Stomach (tissue), 9 donors: ENCODE data around the gene CORO1C. TPM values are rescaled to one million over a fixed set of nuclear protein-coding genes. Genes with fewer than 3 reads are reported as not detected.

Experiments used
- DNase-seq, 2 donors: peaks; one replicate each; pipeline versions ENCODE4 v3.0.0 to v3.0.0-alpha.2; 2013 to 2019
- H3K27ac ChIP-seq, 5 donors: fragments of 200-600 bp in 4 of 5; sonication (generic) in 4 of 5; one replicate each; pipeline ENCODE4 v1.5.1; 2013 to 2019; ENCODE audit warnings: mild to moderate bottlenecking in 1 of 5, moderate library complexity in 1 of 5
- H3K27me3 ChIP-seq, 3 donors: fragments of 200-600 bp; sonication (generic); one replicate each; pipeline ENCODE4 v1.5.1; 2017 to 2019; ENCODE audit warnings: mixed run types in 1 of 3
- H3K36me3 ChIP-seq, 4 donors: fragments of 200-600 bp; sonication (generic); 1 replicate in 3 of 4; 2 replicates in 1 of 4; pipeline ENCODE4 v1.5.1; 2016 to 2019
- H3K4me1 ChIP-seq, 4 donors: fragments of 200-600 bp; sonication (generic); one replicate each; pipeline ENCODE4 v1.5.1; 2016 to 2019
- H3K4me3 ChIP-seq, 4 donors: fragments of 200-600 bp; sonication (generic) in 3 of 4; one replicate each; pipeline ENCODE4 v1.5.1; 2016 to 2019; ENCODE audit warnings: mild to moderate bottlenecking in 1 of 4
- H3K9me3 ChIP-seq, 4 donors: fragments of 200-600 bp; sonication (generic); one replicate each; pipeline ENCODE4 v1.5.1; 2016 to 2019
- CTCF ChIP-seq, 7 experiments: fragments of 450-650 bp in 4 of 7; fragments of 200-600 bp in 3 of 7; sonication (generic) in 3 of 7; IDR thresholded peaks; one replicate each; pipeline ENCODE4 v1.5.1; 2016 to 2019; ENCODE audit warnings: antibody characterized with exemption in 7 of 7, control low read depth in 2 of 7, mild to moderate bottlenecking in 1 of 7
- EP300 ChIP-seq: sonication (generic); formaldehyde crosslinking; IDR thresholded peaks from one replicate; pipeline ENCODE4 v1.6.1; 2017; ENCODE audit warnings: antibody characterized with exemption
- POLR2A ChIP-seq, 4 donors: fragments of 450-650 bp; IDR thresholded peaks; one replicate each; pipeline ENCODE4 v1.6.1; 2016; ENCODE audit warnings: antibody characterized with exemption in 4 of 4, control low read depth in 2 of 4, mild to moderate bottlenecking in 1 of 4, moderate library complexity in 1 of 4
- POLR2AphosphoS5 ChIP-seq, 3 donors: sonication (generic); formaldehyde crosslinking; IDR thresholded peaks; one replicate each; pipeline ENCODE4 v1.6.1; 2016; ENCODE audit warnings: antibody characterized with exemption in 3 of 3
- WGBS, 5 donors: extraction: QIAGEN DNeasy Blood & Tissue Kit in 3 of 5; methylation state at CpG; one replicate each; pipeline versions ENCODE4 v1.1.5 to v1.1.7; 2013 to 2018; 5-methylcytosine and 5-hydroxymethylcytosine counted together
- intact Hi-C: fragments of 100-400 bp; cut with DNase I; formaldehyde crosslinking; loops from one replicate; pipeline ENCODE4 v1.15.1; 2023; ENCODE audit warnings: low total_unique reads
- polyA plus RNA-seq, 3 donors: library from polyadenylated mRNA; stranded (reverse); fragments of 200-250 nt; gene quantifications; one replicate each; pipeline ENCODE4 v1.2.3, GENCODE V29; 2013
- total RNA-seq, 5 donors: library from RNA; depleted of rRNA; stranded (reverse); fragments of >200 nt; gene quantifications; one replicate each; pipeline versions ENCODE4 v1.1.0 to v1.2.3, GENCODE V29; 2014 to 2016
- donor health status: healthy with polysubstance abuse.
- donor health status: Bipolar disorder and iron deficiency.
- donor health status: healthy.

CORO1C gene
- total and polyA plus RNA-seq, 8 donors, result 27.4 to 392 (median 143) TPM

GRCh38 chr12:108770963-108771362 is 39.6 kb upstream of the CORO1C start:
- Histone ChIP-seq H3K36me3 (no peaks in the 10 kb centered on the region), H3K27ac (peak overlapping the region in 1 of 5 donors; percentile 40), H3K9me3 (no peaks in the 10 kb centered on the region), H3K4me1 (peaks cover 7 to 52% (median 27%) of the 10 kb centered on the region in 4 donors), H3K27me3 (no peaks in the 10 kb centered on the region), H3K4me3 (no peak overlapping the region)
- no peak for TF ChIP-seq CTCF (IDR thresholded peaks at IDR 0.05)
- no peak for TF ChIP-seq EP300
- no peak for TF ChIP-seq POLR2AphosphoS5 (IDR thresholded peaks at IDR 0.05)
- no peak for TF ChIP-seq POLR2A (IDR thresholded peaks at IDR 0.05)
- WGBS, 5 donors, result 84 to 100% (median 92%) methylated on average over 1 of the region's 1 CpG
- intact Hi-C loops, result no loop called here
- no peak for DNase-seq

- DNase-seq, result no peak
- intact Hi-C loops, result no loop called here
- Histone ChIP-seq H3K9me3 (no peaks in the 10 kb centered on the region), H3K27ac (peak overlapping the region in 1 of 5 donors; percentile 40), H3K27me3 (no peaks in the 10 kb centered on the region), H3K4me3 (no peak overlapping the region), H3K36me3 (no peaks in the 10 kb centered on the region), H3K4me1 (peaks cover 7 to 52% (median 27%) of the 10 kb centered on the region in 4 donors)
- 65 to 68% (median 65%) methylated on average over 9 to 11 of the region's 11 CpGs for WGBS, 5 donors
- no peak for TF ChIP-seq POLR2A (IDR thresholded peaks at IDR 0.05)
- no peak for TF ChIP-seq POLR2AphosphoS5 (IDR thresholded peaks at IDR 0.05)
- no peak for TF ChIP-seq EP300
- TF ChIP-seq CTCF (IDR thresholded peaks at IDR 0.05), result no peak
Observed at GRCh38 chr12:108770269-108770829, 39.0 kb upstream of the CORO1C start.

- intact Hi-C loops, result no loop called here
- DNase-seq, result peak; percentile 65 to 78
- H3K27me3 ChIP-seq, result no peaks in the 10 kb centered on the region
- H3K27ac ChIP-seq, result peak overlapping the region in 2 of 5 donors; percentile 12 to 19
- TF ChIP-seq EP300 (no peak), POLR2AphosphoS5 (IDR thresholded peaks at IDR 0.05) (no peak), POLR2A (IDR thresholded peaks at IDR 0.05) (no peak)
- H3K4me3 ChIP-seq, result peak overlapping the region; percentile 36 to 50 (median 44)
- H3K4me1 ChIP-seq, result peaks cover 7 to 41% (median 17%) of the 10 kb centered on the region in 4 donors
- H3K36me3 ChIP-seq, result no peaks in the 10 kb centered on the region
- WGBS, 5 donors, result 9 to 23% (median 12%) methylated on average over 9 to 40 of the region's 40 CpGs
- no peaks in the 10 kb centered on the region for H3K9me3 ChIP-seq
Observed at GRCh38 chr12:108768591-108769500, 37.5 kb upstream of the CORO1C start.

GRCh38 chr12:108766294-108766693 is 35.0 kb upstream of the CORO1C start:
- Histone ChIP-seq H3K9me3 (no peaks in the 10 kb centered on the region), H3K27ac (no peak overlapping the region), H3K4me1 (peaks cover 7 to 22% (median 11%) of the 10 kb centered on the region in 4 donors), H3K4me3 (no peak overlapping the region), H3K36me3 (no peaks in the 10 kb centered on the region), H3K27me3 (no peaks in the 10 kb centered on the region)
- DNase-seq, result no peak
- TF ChIP-seq CTCF (IDR thresholded peaks at IDR 0.05) (no peak), POLR2A (IDR thresholded peaks at IDR 0.05) (no peak), POLR2AphosphoS5 (IDR thresholded peaks at IDR 0.05) (no peak), EP300 (no peak)
- WGBS, 5 donors, result 89 to 94% (median 92%) methylated on average over 6 of the region's 6 CpGs
- intact Hi-C loops, result no loop called here
